GM23338 (cell line): ENCODE data around the gene TRPM1. TPM values are rescaled to one million over a fixed set of nuclear protein-coding genes. Genes with fewer than 3 reads are reported as not detected.

Experiments used
- ATAC-seq: fragments of 200-7000 bp; cut with Tn5 transposase; 3 replicates; pipeline ENCODE4 v1.9.1; 2020
- DNase-seq: peaks from one replicate; pipeline ENCODE4 v3.0.0-alpha.2; 2015; ENCODE audit warnings: low spot score
- H2AFZ ChIP-seq: fragments of 200-600 bp; sonication (generic); 2 replicates; pipeline ENCODE4 v1.8.0; 2016; ENCODE audit warnings: antibody characterized with exemption, mild to moderate bottlenecking, moderate library complexity
- H3F3A ChIP-seq: fragments of 200-600 bp; sonication (generic); replicated peaks from 2 replicates; pipeline ENCODE4 v1.8.0; 2017; ENCODE audit warnings: antibody characterized with exemption, mixed run types, low read depth
- H3K27ac ChIP-seq: fragments of 200-600 bp; sonication (generic); 2 replicates; pipeline ENCODE4 v1.6.1; 2016; ENCODE audit warnings: low read depth
- H3K27me3 ChIP-seq: fragments of 200-600 bp; sonication (generic); 2 replicates; pipeline ENCODE4 v1.8.0; 2016; ENCODE audit warnings: mild to moderate bottlenecking, mixed run types, moderate library complexity; ENCODE audit not compliant: insufficient read depth
- H3K36me3 ChIP-seq: fragments of 200-600 bp; sonication (generic); 2 replicates; pipeline ENCODE4 v1.8.0; 2016; ENCODE audit warnings: mild to moderate bottlenecking; ENCODE audit not compliant: insufficient read depth
- H3K4me1 ChIP-seq: fragments of 200-600 bp; sonication (generic); 2 replicates; pipeline ENCODE4 v1.8.0; 2016; ENCODE audit warnings: mild to moderate bottlenecking, moderate library complexity; ENCODE audit not compliant: insufficient read depth
- H3K4me2 ChIP-seq: fragments of 200-600 bp; sonication (generic); 2 replicates; pipeline ENCODE4 v1.7.1; 2017; ENCODE audit warnings: mixed run types
- H3K4me3 ChIP-seq: fragments of 200-600 bp; sonication (generic); 2 replicates; pipeline ENCODE4 v1.6.1; 2016; ENCODE audit warnings: mixed run types
- H3K79me2 ChIP-seq: fragments of 200-600 bp; sonication (generic); replicated peaks from 2 replicates; pipeline ENCODE4 v1.8.0; 2017; ENCODE audit warnings: mild to moderate bottlenecking; ENCODE audit not compliant: insufficient read depth
- H3K9me2 ChIP-seq: fragments of 200-600 bp; sonication (generic); 2 replicates; pipeline ENCODE4 v1.8.0; 2017; ENCODE audit not compliant: insufficient read depth
- H4K20me1 ChIP-seq: fragments of 200-600 bp; sonication (generic); replicated peaks from 2 replicates; pipeline ENCODE4 v1.8.0; 2017; ENCODE audit warnings: mild to moderate bottlenecking; ENCODE audit not compliant: insufficient read depth
- H3K27ac Mint-ChIP-seq: 2 replicates; pipeline ENCODE4 v1.8.0; 2020; ENCODE audit warnings: inconsistent platforms, mild to moderate bottlenecking, moderate library complexity, mixed read lengths
- H3K27me3 Mint-ChIP-seq: 3 replicates; pipeline ENCODE4 v1.8.0; 2022; ENCODE audit warnings: low read depth, mild to moderate bottlenecking, moderate library complexity, mixed read lengths, inconsistent platforms; ENCODE audit not compliant: insufficient read depth, poor library complexity
- H3K36me3 Mint-ChIP-seq: 3 replicates; pipeline ENCODE4 v1.8.0; 2021; ENCODE audit warnings: low read depth, mild to moderate bottlenecking, inconsistent platforms, moderate library complexity, mixed read lengths
- H3K4me1 Mint-ChIP-seq: 3 replicates; pipeline ENCODE4 v1.8.0; 2020; ENCODE audit warnings: mild to moderate bottlenecking, inconsistent platforms, mixed read lengths
- H3K4me3 Mint-ChIP-seq: 3 replicates; pipeline ENCODE4 v1.8.0; 2021; ENCODE audit warnings: moderate library complexity, mild to moderate bottlenecking, inconsistent platforms, mixed read lengths
- H3K9me3 Mint-ChIP-seq: 3 replicates; pipeline ENCODE4 v1.8.0; 2020; ENCODE audit warnings: moderate library complexity, mild to moderate bottlenecking, inconsistent platforms, mixed read lengths
- CREB1 ChIP-seq: fragments of 250-450 bp; sonication (Bioruptor Pico); IDR thresholded peaks from 2 replicates; pipeline ENCODE4 v1.5.0; 2020; ENCODE audit warnings: low read depth, mild to moderate bottlenecking, moderate library complexity
- CTCF ChIP-seq, 2 experiments: fragments of 200-600 bp in 1 of 2; sonication (generic) in 1 of 2; conservative IDR thresholded peaks; 2 replicates each; pipeline versions ENCODE4 v1.5.1 to v1.6.1; 2016 to 2017; ENCODE audit warnings: antibody characterized with exemption in 2 of 2, low read depth in 2 of 2, mild to moderate bottlenecking in 2 of 2, moderate library complexity in 1 of 2
- ETS1 ChIP-seq: IDR thresholded peaks from 2 replicates; pipeline ENCODE4 v1.6.1; 2016; ENCODE audit warnings: antibody characterized with exemption
- EZH2 ChIP-seq: fragments of 200-600 bp; sonication (generic); IDR thresholded peaks from one replicate; pipeline ENCODE4 v1.8.0; 2017; ENCODE audit warnings: antibody characterized with exemption, mild to moderate bottlenecking, low read depth; ENCODE audit not compliant: unreplicated experiment
- JUNB ChIP-seq: IDR thresholded peaks from one replicate; pipeline ENCODE4 v1.6.1; 2016; ENCODE audit warnings: antibody characterized with exemption; ENCODE audit not compliant: unreplicated experiment
- NANOG ChIP-seq: IDR thresholded peaks from 2 replicates; pipeline ENCODE4 v1.6.1; 2016; ENCODE audit warnings: antibody characterized with exemption, borderline replicate concordance
- POLR2AphosphoS5 ChIP-seq: IDR thresholded peaks from 2 replicates; pipeline ENCODE4 v1.6.1; 2016; ENCODE audit warnings: antibody characterized with exemption, low read depth
- REST ChIP-seq: IDR thresholded peaks from one replicate; pipeline ENCODE4 v1.6.1; 2018; ENCODE audit warnings: antibody characterized with exemption; ENCODE audit not compliant: unreplicated experiment
- STAT1 ChIP-seq: IDR thresholded peaks from one replicate; pipeline ENCODE4 v1.6.1; 2016; ENCODE audit warnings: antibody characterized with exemption; ENCODE audit not compliant: unreplicated experiment
- ZNF114 ChIP-seq: fragments of 250-450 bp; sonication (Bioruptor Pico); IDR thresholded peaks from 2 replicates; pipeline ENCODE4 v1.5.0; 2020; ENCODE audit warnings: mild to moderate bottlenecking, moderate library complexity
- ZNF331 ChIP-seq: fragments of 250-450 bp; sonication (Bioruptor Pico); IDR thresholded peaks from 2 replicates; pipeline ENCODE4 v1.5.0; 2020; ENCODE audit warnings: low read depth, mild to moderate bottlenecking, moderate library complexity
- ZNF462 ChIP-seq: fragments of 250-450 bp; sonication (Bioruptor Pico); IDR thresholded peaks from 2 replicates; pipeline ENCODE4 v1.5.0; 2020; ENCODE audit warnings: mild to moderate bottlenecking, moderate library complexity
- polyA plus RNA-seq: library from polyadenylated mRNA; unstranded; fragments of >200 nt; fragmentation: Nextera tagmentation; extraction: Ambion mirVana; gene quantifications from 2 replicates; pipeline ENCODE4 v1.2.1, GENCODE V29; 2016
- total RNA-seq: library from RNA; depleted of rRNA; stranded (reverse); fragments of >200 nt; shearing (Covaris generic); gene quantifications from 2 replicates; pipeline ENCODE4 v1.2.3, GENCODE V29; 2014

TRPM1 gene
- total and polyA plus RNA-seq, 2 experiments from 2014 or later, result 0.19 TPM; not detected in 1

- TF ChIP-seq REST, result no peak
- no peak for TF ChIP-seq STAT1
- TF ChIP-seq EZH2, result no peak
- no peak for TF ChIP-seq JUNB
- TF ChIP-seq CREB1, result no peak
Measured at GRCh38 chr15:31128477-31128876, 27.0 kb upstream of the TRPM1 start (continued).

- ATAC-seq (no peak), DNase-seq (no peak)
- Mint-ChIP-seq H3K36me3 (peaks cover 1% of the 10 kb centered on the region; the same call in 1 of the 3 replicates), H3K4me3 (no peak overlapping the region), H3K9me3 (peaks cover 10% of the 10 kb centered on the region; the same call in 1 of the 3 replicates), H3K27me3 (peaks cover 13% of the 10 kb centered on the region), H3K27ac (no peak overlapping the region), H3K4me1 (no peaks in the 10 kb centered on the region)
- no peak overlapping the region for H3K4me3 ChIP-seq
- no peaks in the 10 kb centered on the region for H3K79me2 ChIP-seq
- no peaks in the 10 kb centered on the region for H3K27me3 ChIP-seq
- no peaks in the 10 kb centered on the region for H3K36me3 ChIP-seq
- no peak for TF ChIP-seq POLR2AphosphoS5
- no peak for TF ChIP-seq NANOG
- TF ChIP-seq STAT1, result no peak
- TF ChIP-seq ETS1, result no peak
- TF ChIP-seq JUNB, result no peak
- TF ChIP-seq ZNF462 (CRISPR knock-in tag), result no peak
- no peak for TF ChIP-seq ZNF114
- TF ChIP-seq CTCF (conservative IDR thresholded peaks at IDR 0.05; ENCODE audit: low read depth in 2 of 2), result no peak
- TF ChIP-seq ZNF331, result no peak
- no peak overlapping the region for H3K27ac ChIP-seq
- H4K20me1 ChIP-seq, result no peaks in the 10 kb centered on the region
- H3K4me1 ChIP-seq, result no peaks in the 10 kb centered on the region
- H3K9me2 ChIP-seq, result no peaks in the 10 kb centered on the region
- H2AFZ ChIP-seq, result no peak overlapping the region
- no peaks in the 10 kb centered on the region for H3F3A ChIP-seq
- no peak overlapping the region for H3K4me2 ChIP-seq
Measured at GRCh38 chr15:31127596-31128261, 26.2 kb upstream of the TRPM1 start.
